Fibroblast of the aortic adventitia (primary cell): ENCODE data around the gene EYA4. TPM values are rescaled to one million over a fixed set of nuclear protein-coding genes. Genes with fewer than 3 reads are reported as not detected.

ENCODE experiments used
- DNase-seq: peaks from one replicate; pipeline ENCODE4 v3.0.0-alpha.2; 2010; ENCODE audit warnings: low read depth
- H3K4me3 ChIP-seq: 2 replicates; pipeline ENCODE4 v1.5.1; 2011; ENCODE audit warnings: low read depth, mild to moderate bottlenecking, control low read depth, low read length, moderate library complexity
- CTCF ChIP-seq: IDR thresholded peaks from 2 replicates; pipeline ENCODE4 v1.5.1; 2011; ENCODE audit warnings: mild to moderate bottlenecking, low read length, control low read depth, inconsistent platforms; ENCODE audit not compliant: insufficient read depth
- total RNA-seq: library from RNA; depleted of rRNA; stranded (reverse); fragments of >200 nt; gene quantifications from 2 replicates; pipeline ENCODE4 v1.2.3, GENCODE V29; 2012; ENCODE audit warnings: low replicate concordance

EYA4 gene
- total RNA-seq, 1 donor, result 5.7 TPM

GRCh38 chr6:133571681-133572080 lies 330.5 kb downstream of the EYA4 start:
- no peak overlapping the region for H3K4me3 ChIP-seq
- no peak for TF ChIP-seq CTCF
- DNase-seq, result no peak

GRCh38 chr6:133577851-133578250 lies 336.7 kb downstream of the EYA4 start:
- no peak for TF ChIP-seq CTCF
- H3K4me3 ChIP-seq, result no peak overlapping the region
- no peak for DNase-seq
